Measurements from ENCODE around the gene TMOD1.
"Not testable (repeated sequence)": the region's sequence is repeated elsewhere in the genome, so short reads cannot be mapped to it uniquely, and the experiment has no call there.

The TMOD1 gene

DNA sequence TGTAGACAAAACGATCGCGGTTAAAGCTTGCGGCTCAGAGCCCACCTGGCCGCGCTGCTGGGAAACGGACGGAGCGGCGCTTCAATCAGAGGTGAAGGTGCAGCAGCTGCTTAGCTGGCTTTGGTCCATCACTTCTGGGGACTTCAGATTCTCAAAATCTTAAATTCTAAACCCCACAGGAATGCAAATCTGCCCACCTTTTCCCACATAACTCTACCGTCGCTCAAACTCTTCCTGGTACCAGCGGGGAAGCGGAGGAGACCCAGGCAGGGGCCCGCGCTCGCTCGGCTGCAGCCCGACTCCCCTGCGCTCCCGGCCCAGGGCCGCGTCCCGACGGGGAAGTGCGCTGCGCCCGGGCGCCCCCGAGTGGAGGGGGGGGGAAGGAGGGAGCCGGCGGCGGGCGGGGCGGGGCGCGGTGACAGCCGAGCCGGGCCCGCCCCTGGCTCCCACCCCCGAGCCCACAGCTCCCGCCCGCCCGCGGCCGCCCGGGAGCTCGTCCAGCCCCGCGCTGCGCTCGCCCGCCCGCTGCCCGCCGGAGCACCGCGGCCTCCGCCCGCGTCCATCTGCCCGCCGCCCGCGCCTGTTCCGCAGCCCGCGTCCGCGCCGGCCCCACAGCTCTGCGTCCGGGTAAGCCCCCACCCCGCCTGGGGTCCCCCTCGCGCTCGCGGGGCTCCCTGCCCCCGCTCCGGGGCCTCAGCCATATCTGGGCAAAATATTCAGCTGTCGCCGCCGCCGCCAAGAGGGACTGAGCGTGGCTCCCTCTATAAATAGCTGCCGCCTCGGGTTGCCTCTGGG lies at the start of gene TMOD1:
Gene TMOD1, plus strand, starts transcription at position 490 of the 795 bp plus-strand sequence. CDS start 22,523 bp downstream, outside the sequence.
- H3K36me3 ChIP-seq (ENCODE audit: control insufficient read depth, insufficient read depth, low read length, severe bottlenecking) = no peaks in the 10 kb centered on the region
- peak within 1 kb of the TSS; percentile 52 for H3K9ac ChIP-seq (ENCODE audit: low read length)
- peaks cover 36% of the 10 kb centered on the region for H3K27me3 ChIP-seq (replicated peaks; ENCODE audit: control insufficient read depth, insufficient read depth, low read length)
- no peaks in the 10 kb centered on the region for H3K9me3 ChIP-seq (ENCODE audit: control insufficient read depth, low read length)
- H3K4me3 ChIP-seq (ENCODE audit: low read length) = peak within 1 kb of the TSS; percentile 78
- H3K4me1 ChIP-seq (ENCODE audit: control insufficient read depth, insufficient read depth, low read length) = peaks cover 16% of the 10 kb centered on the region
- DNase-seq (ENCODE audit: low read depth) = peak; percentile 76

DNA sequence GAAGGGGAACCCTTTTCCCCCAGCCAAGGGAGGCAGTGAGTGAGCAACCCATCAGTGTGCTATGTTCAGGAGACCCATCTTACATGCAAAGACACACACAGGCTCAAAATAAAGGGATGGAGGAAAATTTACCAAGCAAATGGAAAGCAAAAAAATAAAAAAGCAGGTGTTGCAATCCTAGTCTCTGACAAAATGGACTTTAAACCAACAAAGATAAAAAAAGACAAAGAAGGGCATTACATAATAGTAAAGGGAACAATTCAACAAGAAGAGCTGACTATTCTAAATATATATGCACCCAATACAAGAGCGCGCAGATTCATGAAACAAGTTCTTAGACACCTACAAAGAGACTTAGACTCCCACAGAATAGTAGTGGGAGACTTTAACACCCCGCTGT lies 47.9 kb upstream of the TMOD1 start:
- not testable (repeated sequence) for H3K4me1 ChIP-seq (ENCODE audit: control insufficient read depth, insufficient read depth, low read length); H3K9me3 ChIP-seq (ENCODE audit: control insufficient read depth, low read length); H3K4me3 ChIP-seq (ENCODE audit: low read length); H3K27me3 ChIP-seq (replicated peaks; ENCODE audit: control insufficient read depth, insufficient read depth, low read length); H3K36me3 ChIP-seq (ENCODE audit: control insufficient read depth, insufficient read depth, low read length, severe bottlenecking); DNase-seq (ENCODE audit: low read depth); H3K9ac ChIP-seq (ENCODE audit: low read length)

DNA sequence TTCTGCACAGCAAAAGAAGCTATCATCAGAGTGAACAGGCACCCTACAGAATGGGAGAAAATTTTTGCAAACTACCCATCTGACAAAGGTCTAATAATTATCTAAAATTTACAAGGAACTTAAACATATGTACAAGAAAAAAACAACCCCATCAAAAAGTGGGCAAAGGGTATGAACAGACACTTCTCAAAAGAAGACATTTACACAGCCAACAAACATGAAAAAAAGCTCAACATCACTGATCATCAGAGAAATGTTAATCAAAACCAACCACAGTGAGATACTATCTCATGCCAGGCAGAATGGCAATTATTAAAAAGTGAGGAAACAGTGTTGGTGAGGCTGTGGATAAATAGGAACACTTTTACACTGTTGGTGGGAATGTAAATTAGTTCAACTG lies 44.6 kb upstream of the TMOD1 start:
- not testable (repeated sequence) for H3K4me3 ChIP-seq (ENCODE audit: low read length); H3K9ac ChIP-seq (ENCODE audit: low read length); H3K36me3 ChIP-seq (ENCODE audit: control insufficient read depth, insufficient read depth, low read length, severe bottlenecking); H3K9me3 ChIP-seq (ENCODE audit: control insufficient read depth, low read length); DNase-seq (ENCODE audit: low read depth); H3K27me3 ChIP-seq (replicated peaks; ENCODE audit: control insufficient read depth, insufficient read depth, low read length)
- peaks cover 10% of the 10 kb centered on the region for H3K4me1 ChIP-seq (ENCODE audit: control insufficient read depth, insufficient read depth, low read length)

DNA sequence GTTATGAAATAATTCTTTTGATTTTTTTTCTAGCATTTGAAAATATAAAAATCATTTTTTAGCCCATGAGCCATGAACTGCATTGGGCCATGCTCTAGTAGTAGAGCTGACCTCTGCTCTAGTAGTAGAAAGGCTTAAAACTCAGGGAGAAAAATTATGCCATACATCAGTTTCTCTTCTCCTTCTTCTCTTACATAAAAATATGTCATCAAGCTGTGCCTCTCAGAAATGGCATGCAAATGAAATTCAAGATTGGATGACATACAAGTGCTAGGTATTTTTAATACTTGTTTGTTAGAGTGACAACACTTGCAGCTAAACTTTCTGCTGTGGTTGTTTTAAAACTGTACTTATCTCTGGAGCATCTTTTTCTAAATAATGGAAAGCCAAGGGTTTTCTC lies 42.1 kb upstream of the TMOD1 start:
- DNase-seq (ENCODE audit: low read depth) = no peak
- Histone ChIP-seq H3K9ac (ENCODE audit: low read length) (no peak overlapping the region), H3K27me3 (replicated peaks; ENCODE audit: control insufficient read depth, insufficient read depth, low read length) (no peaks in the 10 kb centered on the region), H3K4me3 (ENCODE audit: low read length) (no peak overlapping the region), H3K36me3 (ENCODE audit: control insufficient read depth, insufficient read depth, low read length, severe bottlenecking) (no peaks in the 10 kb centered on the region), H3K4me1 (ENCODE audit: control insufficient read depth, insufficient read depth, low read length) (peaks cover 10% of the 10 kb centered on the region), H3K9me3 (ENCODE audit: control insufficient read depth, low read length) (no peaks in the 10 kb centered on the region)

DNA sequence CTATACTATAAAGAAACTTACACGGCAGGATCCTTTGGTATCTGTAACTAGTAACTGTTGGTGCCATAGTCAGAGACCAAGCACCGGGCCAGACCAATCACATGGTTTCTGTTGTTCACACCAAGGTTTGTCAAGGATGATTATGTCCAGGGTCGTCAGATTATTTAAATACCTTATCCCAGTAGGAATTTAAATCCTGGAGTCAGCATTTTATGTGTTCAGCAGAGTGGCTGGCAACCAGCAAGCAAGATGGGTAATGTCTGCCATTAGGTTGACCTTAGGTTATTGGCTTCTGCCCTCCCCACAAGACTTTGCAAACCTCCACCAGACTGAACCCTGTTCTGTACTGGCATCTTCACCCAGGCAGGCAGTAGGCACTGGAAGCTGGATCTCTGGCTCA lies 39.3 kb upstream of the TMOD1 start:
- no peak overlapping the region for H3K4me3 ChIP-seq (ENCODE audit: low read length)
- H3K27me3 ChIP-seq (replicated peaks; ENCODE audit: control insufficient read depth, insufficient read depth, low read length) = no peaks in the 10 kb centered on the region
- no peaks in the 10 kb centered on the region for H3K36me3 ChIP-seq (ENCODE audit: control insufficient read depth, insufficient read depth, low read length, severe bottlenecking)
- H3K4me1 ChIP-seq (ENCODE audit: control insufficient read depth, insufficient read depth, low read length) = peaks cover 10% of the 10 kb centered on the region
- no peak overlapping the region for H3K9ac ChIP-seq (ENCODE audit: low read length)
- H3K9me3 ChIP-seq (ENCODE audit: control insufficient read depth, low read length) = no peaks in the 10 kb centered on the region
- DNase-seq (ENCODE audit: low read depth) = no peak

DNA sequence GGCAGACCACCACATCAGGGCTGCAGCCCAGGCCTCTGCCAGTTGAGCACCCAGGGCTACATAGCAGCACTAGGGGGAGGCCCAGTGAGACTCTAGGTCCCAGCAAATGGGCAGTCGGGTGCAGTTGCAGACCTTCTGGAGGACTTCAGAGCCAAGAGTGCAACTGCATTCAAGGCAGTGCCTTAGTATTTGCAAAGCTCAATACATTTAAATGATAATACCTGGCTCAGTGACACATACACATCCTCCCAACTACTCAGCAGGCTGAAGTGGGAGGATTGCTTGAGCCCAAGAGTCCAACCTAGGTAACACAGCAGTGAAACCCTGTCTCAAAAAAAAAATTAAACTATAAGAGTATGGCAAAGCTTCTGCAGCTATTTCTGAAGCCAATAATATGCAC lies 38.6 kb upstream of the TMOD1 start:
- no peak overlapping the region for H3K4me3 ChIP-seq (ENCODE audit: low read length)
- no peak overlapping the region for H3K9ac ChIP-seq (ENCODE audit: low read length)
- peaks cover 10% of the 10 kb centered on the region for H3K4me1 ChIP-seq (ENCODE audit: control insufficient read depth, insufficient read depth, low read length)
- no peak for DNase-seq (ENCODE audit: low read depth)
- H3K36me3 ChIP-seq (ENCODE audit: control insufficient read depth, insufficient read depth, low read length, severe bottlenecking) = no peaks in the 10 kb centered on the region
- no peaks in the 10 kb centered on the region for H3K9me3 ChIP-seq (ENCODE audit: control insufficient read depth, low read length)
- H3K27me3 ChIP-seq (replicated peaks; ENCODE audit: control insufficient read depth, insufficient read depth, low read length) = no peaks in the 10 kb centered on the region

DNA sequence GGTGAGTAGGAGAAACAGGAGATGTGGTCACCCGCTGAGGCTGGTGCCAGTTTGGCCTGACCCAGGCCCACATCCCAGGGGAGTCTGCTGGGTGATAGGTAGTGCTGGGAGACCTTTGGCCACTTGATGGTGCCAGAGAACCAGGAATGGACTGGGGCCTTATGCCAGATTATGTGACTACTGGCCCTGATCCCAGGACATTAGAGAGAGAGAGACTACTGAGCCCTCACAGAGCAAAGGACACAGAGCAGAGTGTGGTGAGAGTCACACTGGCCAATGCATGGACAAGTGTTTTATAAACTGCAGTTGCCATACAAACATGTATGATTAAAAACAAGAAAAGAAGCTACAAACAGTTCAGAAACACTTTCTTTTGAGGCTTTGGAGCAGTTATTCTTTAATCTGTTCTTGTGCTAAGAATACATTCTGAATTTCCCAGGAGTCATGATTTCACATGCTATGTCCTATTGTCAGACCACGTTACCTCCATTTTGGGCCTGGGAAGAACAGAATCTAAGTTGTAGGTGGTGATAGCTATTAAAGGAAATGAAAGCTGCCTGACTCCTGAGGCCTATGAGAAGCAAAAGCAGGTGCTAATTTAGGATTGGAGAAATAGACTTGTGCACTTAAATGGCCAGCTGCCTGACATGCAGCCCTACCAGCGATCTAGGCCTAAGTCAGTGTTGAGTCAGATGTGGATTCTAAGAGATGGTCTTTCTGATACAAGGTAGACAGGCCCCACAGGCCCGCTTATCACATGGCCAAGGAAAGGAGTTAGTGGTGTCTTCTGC lies 32.6 kb upstream of the TMOD1 start:
- Histone ChIP-seq H3K9me3 (ENCODE audit: control insufficient read depth, low read length) (no peaks in the 10 kb centered on the region), H3K4me1 (ENCODE audit: control insufficient read depth, insufficient read depth, low read length) (peaks cover 12% of the 10 kb centered on the region), H3K9ac (ENCODE audit: low read length) (peak overlapping the region; percentile 20), H3K27me3 (replicated peaks; ENCODE audit: control insufficient read depth, insufficient read depth, low read length) (no peaks in the 10 kb centered on the region), H3K4me3 (ENCODE audit: low read length) (no peak overlapping the region), H3K36me3 (ENCODE audit: control insufficient read depth, insufficient read depth, low read length, severe bottlenecking) (no peaks in the 10 kb centered on the region)
- peak; percentile 81 for DNase-seq (ENCODE audit: low read depth)

DNA sequence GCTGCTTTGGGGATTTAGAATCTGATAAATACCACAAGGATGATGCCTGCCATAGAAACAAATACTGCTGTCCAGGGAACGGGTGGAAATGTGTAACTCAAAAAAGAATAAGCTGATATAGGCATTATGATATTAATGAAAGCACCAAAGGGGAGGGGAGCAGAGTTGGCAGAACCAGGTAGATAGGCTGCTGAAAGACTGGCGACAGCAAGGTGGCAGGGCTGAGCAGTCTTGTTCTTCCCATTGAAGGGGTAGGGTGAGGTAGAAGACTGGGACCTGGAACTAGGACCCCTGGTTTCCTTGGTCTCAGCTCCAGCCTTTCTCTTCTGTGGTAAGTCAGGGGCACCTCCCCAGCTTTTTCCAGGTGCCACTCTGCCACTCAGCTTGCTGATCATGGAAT lies 31.4 kb upstream of the TMOD1 start:
- H3K4me1 ChIP-seq (ENCODE audit: control insufficient read depth, insufficient read depth, low read length) = peaks cover 12% of the 10 kb centered on the region
- no peaks in the 10 kb centered on the region for H3K9me3 ChIP-seq (ENCODE audit: control insufficient read depth, low read length)
- DNase-seq (ENCODE audit: low read depth) = no peak
- peaks cover 2% of the 10 kb centered on the region for H3K36me3 ChIP-seq (ENCODE audit: control insufficient read depth, insufficient read depth, low read length, severe bottlenecking)
- no peaks in the 10 kb centered on the region for H3K27me3 ChIP-seq (replicated peaks; ENCODE audit: control insufficient read depth, insufficient read depth, low read length)
- no peak overlapping the region for H3K4me3 ChIP-seq (ENCODE audit: low read length)
- H3K9ac ChIP-seq (ENCODE audit: low read length) = no peak overlapping the region

DNA sequence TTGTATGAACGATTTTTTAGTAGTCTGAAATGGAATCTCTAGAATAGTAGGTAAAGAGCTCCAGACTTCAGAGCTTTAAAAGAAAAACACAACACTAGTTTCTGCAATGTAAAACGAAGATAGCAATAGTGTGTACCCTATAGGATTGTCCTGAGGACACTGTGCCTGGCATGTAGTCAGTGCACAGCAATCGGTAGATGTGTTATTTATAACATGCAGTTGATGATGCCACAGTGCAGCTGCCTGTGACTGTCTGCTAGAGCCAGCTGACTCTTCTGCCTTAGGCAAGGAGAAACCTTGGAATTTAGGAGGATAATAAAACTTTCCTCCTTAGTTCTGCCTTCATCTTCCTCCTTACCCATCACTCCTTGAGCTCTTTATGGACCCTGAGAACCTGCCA lies 27.7 kb upstream of the TMOD1 start:
- Histone ChIP-seq H3K36me3 (ENCODE audit: control insufficient read depth, insufficient read depth, low read length, severe bottlenecking) (peaks cover 4% of the 10 kb centered on the region), H3K9me3 (ENCODE audit: control insufficient read depth, low read length) (no peaks in the 10 kb centered on the region), H3K27me3 (replicated peaks; ENCODE audit: control insufficient read depth, insufficient read depth, low read length) (no peaks in the 10 kb centered on the region), H3K4me3 (ENCODE audit: low read length) (no peak overlapping the region), H3K9ac (ENCODE audit: low read length) (no peak overlapping the region), H3K4me1 (ENCODE audit: control insufficient read depth, insufficient read depth, low read length) (peaks cover 5% of the 10 kb centered on the region)
- no peak for DNase-seq (ENCODE audit: low read depth)

DNA sequence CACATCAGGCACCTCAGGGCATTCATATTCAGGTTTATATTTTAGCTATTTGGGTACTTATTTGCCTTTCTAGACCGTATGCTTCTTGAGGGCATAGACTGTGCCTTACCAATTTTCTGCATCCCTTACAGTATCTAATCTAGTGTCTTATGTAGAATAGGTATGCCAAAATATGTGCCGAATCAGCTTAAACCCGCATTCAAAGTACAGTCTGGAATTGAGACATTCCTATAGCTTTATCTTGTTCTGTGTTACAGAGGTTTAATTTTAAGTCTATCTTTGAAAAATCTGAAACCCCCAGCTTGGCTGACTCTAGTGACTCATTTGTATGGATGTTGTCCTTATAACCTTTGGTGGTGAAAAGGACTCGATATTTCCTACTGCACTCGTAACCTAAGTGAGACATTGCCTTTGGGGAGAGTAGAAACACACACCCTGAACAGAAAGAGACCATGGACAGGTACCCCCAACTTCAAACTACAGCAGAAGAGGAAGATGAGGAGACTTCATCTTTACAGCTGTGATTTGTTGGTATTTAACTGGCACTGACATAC lies 27.0 kb upstream of the TMOD1 start:
- Histone ChIP-seq H3K36me3 (ENCODE audit: control insufficient read depth, insufficient read depth, low read length, severe bottlenecking) (peaks cover 4% of the 10 kb centered on the region), H3K9ac (ENCODE audit: low read length) (no peak overlapping the region), H3K27me3 (replicated peaks; ENCODE audit: control insufficient read depth, insufficient read depth, low read length) (no peaks in the 10 kb centered on the region), H3K4me1 (ENCODE audit: control insufficient read depth, insufficient read depth, low read length) (no peaks in the 10 kb centered on the region), H3K9me3 (ENCODE audit: control insufficient read depth, low read length) (no peaks in the 10 kb centered on the region), H3K4me3 (ENCODE audit: low read length) (no peak overlapping the region)
- DNase-seq (ENCODE audit: low read depth) = no peak

DNA sequence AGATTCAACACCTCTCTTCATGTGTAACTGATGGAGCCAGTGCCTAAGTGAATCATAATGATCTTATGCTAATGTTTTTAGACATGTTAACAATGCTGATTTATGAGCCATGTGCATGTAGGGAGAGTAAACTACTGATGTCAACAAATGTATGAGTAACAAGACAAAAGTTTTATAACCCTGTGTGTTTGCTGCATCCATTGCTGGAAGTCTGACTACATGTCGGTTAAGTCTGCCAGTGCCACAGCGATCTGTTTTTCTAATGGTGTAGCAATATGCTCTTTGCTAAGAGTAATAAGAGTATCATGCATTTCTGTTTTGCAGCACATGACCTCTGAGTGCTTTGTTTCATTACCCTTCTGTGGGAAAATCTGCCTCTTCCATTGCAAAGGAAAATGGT lies 26.4 kb upstream of the TMOD1 start:
- no peak overlapping the region for H3K9ac ChIP-seq (ENCODE audit: low read length)
- DNase-seq (ENCODE audit: low read depth) = no peak
- H3K36me3 ChIP-seq (ENCODE audit: control insufficient read depth, insufficient read depth, low read length, severe bottlenecking) = peaks cover 4% of the 10 kb centered on the region
- H3K4me1 ChIP-seq (ENCODE audit: control insufficient read depth, insufficient read depth, low read length) = no peaks in the 10 kb centered on the region
- no peak overlapping the region for H3K4me3 ChIP-seq (ENCODE audit: low read length)
- H3K27me3 ChIP-seq (replicated peaks; ENCODE audit: control insufficient read depth, insufficient read depth, low read length) = no peaks in the 10 kb centered on the region
- H3K9me3 ChIP-seq (ENCODE audit: control insufficient read depth, low read length) = no peaks in the 10 kb centered on the region

All from adipocyte (in vitro differentiated cells).